ENCODE measurements around the gene ATP1A1.

The ATP1A1 gene

GRCh38 chr1:116370181-116370580 lies 2.9 kb upstream of the ATP1A1 start:
- in situ Hi-C loops (cut with HindIII; ENCODE audit: low sequenced_read_pairs), result no loop called here

- in situ Hi-C loops (cut with HindIII; ENCODE audit: low sequenced_read_pairs), result no loop called here
Measured at GRCh38 chr1:116371752-116372151, 1.3 kb upstream of the ATP1A1 start.

- in situ Hi-C loops (cut with HindIII; ENCODE audit: low sequenced_read_pairs), result no loop called here
Measured at GRCh38 chr1:116372191-116372590, 853 bp upstream of the ATP1A1 start.

GRCh38 chr1:116373431-116374352 lies 648 bp downstream of the ATP1A1 start:
- in situ Hi-C loops (cut with HindIII; ENCODE audit: low sequenced_read_pairs), result no loop called here

- in situ Hi-C loops (cut with HindIII; ENCODE audit: low sequenced_read_pairs), result no loop called here
Measured at GRCh38 chr1:116374353-116375147, 1.5 kb downstream of the ATP1A1 start.

GRCh38 chr1:116375148-116375886 lies 2.3 kb downstream of the ATP1A1 start:
- in situ Hi-C loops (cut with HindIII; ENCODE audit: low sequenced_read_pairs), result no loop called here

- in situ Hi-C loops (cut with HindIII; ENCODE audit: low sequenced_read_pairs), result no loop called here
Measured at GRCh38 chr1:116375887-116376728, 3.1 kb downstream of the ATP1A1 start.

- in situ Hi-C loops (cut with HindIII; ENCODE audit: low sequenced_read_pairs), result no loop called here
Measured at GRCh38 chr1:116376729-116377086, 3.7 kb downstream of the ATP1A1 start.

GRCh38 chr1:116377541-116378529 lies 4.8 kb downstream of the ATP1A1 start:
- in situ Hi-C loops (cut with HindIII; ENCODE audit: low sequenced_read_pairs), result no loop called here

GRCh38 chr1:116379057-116379630 lies 6.1 kb downstream of the ATP1A1 start:
- in situ Hi-C loops (cut with HindIII; ENCODE audit: low sequenced_read_pairs), result no loop called here

GRCh38 chr1:116379674-116380498 lies 6.8 kb downstream of the ATP1A1 start:
- in situ Hi-C loops (cut with HindIII; ENCODE audit: low sequenced_read_pairs), result no loop called here

- in situ Hi-C loops (cut with HindIII; ENCODE audit: low sequenced_read_pairs), result no loop called here
Measured at GRCh38 chr1:116380499-116381242, 7.6 kb downstream of the ATP1A1 start.

GRCh38 chr1:116382321-116382720 lies 9.3 kb downstream of the ATP1A1 start:
- in situ Hi-C loops (cut with HindIII; ENCODE audit: low sequenced_read_pairs), result no loop called here

- in situ Hi-C loops (cut with HindIII; ENCODE audit: low sequenced_read_pairs), result no loop called here
Measured at GRCh38 chr1:116382857-116383483, 9.9 kb downstream of the ATP1A1 start.

GRCh38 chr1:116386042-116386441 lies 13.0 kb downstream of the ATP1A1 start:
- in situ Hi-C loops (cut with HindIII; ENCODE audit: low sequenced_read_pairs), result no loop called here

GRCh38 chr1:116387551-116387950 lies 14.5 kb downstream of the ATP1A1 start:
- in situ Hi-C loops (cut with HindIII; ENCODE audit: low sequenced_read_pairs), result no loop called here

- in situ Hi-C loops (cut with HindIII; ENCODE audit: low sequenced_read_pairs), result no loop called here
Measured at GRCh38 chr1:116388122-116388521, 15.1 kb downstream of the ATP1A1 start.
